MCF 10A (cell line): ENCODE data around the gene ANGPT4. TPM values are rescaled to one million over a fixed set of nuclear protein-coding genes. Genes with fewer than 3 reads are reported as not detected.

Experiments used
- BruUV-seq: library from RNA; stranded (reverse); fragments of 400-500 nt; replicated peaks from 2 replicates; lab custom pipeline; 2021; lab: Mats Ljungman, UMichigan
- CTCF ChIA-PET: fragments of 300-600 bp; sonication (Branson Sonifier 250); formaldehyde crosslinking; extraction: SDS; loops from one replicate; lab custom pipeline; 2021; ENCODE audit warnings: antibody characterized with exemption, inconsistent platforms; lab: Yijun Ruan, JAX
- POLR2A ChIA-PET: fragments of 300-600, 350-650 bp; sonication (Branson Sonifier 250); formaldehyde crosslinking; extraction: SDS; loops from one replicate; lab custom pipeline; 2020; ENCODE audit warnings: antibody characterized with exemption, inconsistent platforms; lab: Yijun Ruan, JAX
- DNase-seq: peaks from one replicate; pipeline ENCODE4 v3.0.0-alpha.2; 2018; ENCODE audit not compliant: unreplicated experiment
- H3K27ac Mint-ChIP-seq: one replicate; pipeline ENCODE4 v1.8.0; 2022; ENCODE audit warnings: mild to moderate bottlenecking, low read depth, mixed read lengths; ENCODE audit not compliant: unreplicated experiment
- H3K27me3 Mint-ChIP-seq: one replicate; pipeline ENCODE4 v1.8.0; 2022; ENCODE audit warnings: mixed read lengths; ENCODE audit not compliant: insufficient read depth, unreplicated experiment
- H3K36me3 Mint-ChIP-seq: one replicate; pipeline ENCODE4 v1.8.0; 2022; ENCODE audit warnings: mild to moderate bottlenecking, moderate library complexity, mixed read lengths; ENCODE audit not compliant: insufficient read depth, unreplicated experiment
- H3K4me1 Mint-ChIP-seq: one replicate; pipeline ENCODE4 v1.8.0; 2022; ENCODE audit warnings: mixed read lengths; ENCODE audit not compliant: insufficient read depth, unreplicated experiment
- H3K4me3 Mint-ChIP-seq: one replicate; pipeline ENCODE4 v1.8.0; 2022; ENCODE audit warnings: mild to moderate bottlenecking, moderate library complexity, mixed read lengths; ENCODE audit not compliant: unreplicated experiment
- H3K9me3 Mint-ChIP-seq: one replicate; pipeline ENCODE4 v1.8.0; 2022; ENCODE audit warnings: mixed read lengths; ENCODE audit not compliant: unreplicated experiment
- CTCF ChIP-seq: fragments of 200-600 bp; IDR thresholded peaks from one replicate; pipeline ENCODE4 v1.8.0; 2022; ENCODE audit warnings: antibody characterized with exemption, mild to moderate bottlenecking; ENCODE audit not compliant: unreplicated experiment
- intact Hi-C: fragments of 100-400 bp; cut with micrococcal nuclease; formaldehyde crosslinking; loops from 2 replicates; pipeline ENCODE4 v1.14.1; 2022
- total RNA-seq: library from RNA; stranded (reverse); gene quantifications from 2 replicates; pipeline ENCODE4 v1.2.3, GENCODE V29; 2022

Gene ANGPT4
- total RNA-seq, 1 experiment from 2014 or later: not detected

- peaks cover 16% of the 10 kb centered on the region for H3K4me1 Mint-ChIP-seq
- no peak for DNase-seq
- POLR2A ChIA-PET: interaction anchor here (1.0 to 6.4 kb wide), 3 partner anchors 10 to 280 kb away, joined by 6 to 92 read pairs (median 57); no protein-coding TSS in a partner anchor
- no peak overlapping the region for H3K27ac Mint-ChIP-seq
- H3K4me3 Mint-ChIP-seq: no peak overlapping the region
- no peaks in the 10 kb centered on the region for H3K36me3 Mint-ChIP-seq
- no peaks in the 10 kb centered on the region for H3K27me3 Mint-ChIP-seq
- no peak for TF ChIP-seq CTCF
- no TSS peak for BruUV-seq
- CTCF ChIA-PET: interaction anchor here (0.7 to 8.9 kb wide), 9 partner anchors 10 to 489 kb away, joined by 3 to 99 read pairs (median 5); no protein-coding TSS in a partner anchor
- H3K9me3 Mint-ChIP-seq: no peaks in the 10 kb centered on the region
- intact Hi-C loops: loop anchor here (5.0 kb wide), 1 partner anchor 50 kb away; no protein-coding TSS in a partner anchor
Measured at GRCh38 chr20:831956-832355, 84.2 kb downstream of the ANGPT4 start.

GRCh38 chr20:831251-831650 is 84.9 kb downstream of the ANGPT4 start:
- peaks cover 16% of the 10 kb centered on the region for H3K4me1 Mint-ChIP-seq
- POLR2A ChIA-PET: interaction anchor here (4.1 to 6.4 kb wide), 2 partner anchors 11 to 26 kb away, joined by 57 to 92 read pairs; no protein-coding TSS in a partner anchor
- no peak for TF ChIP-seq CTCF
- intact Hi-C loops: loop anchor here (5.0 kb wide), 1 partner anchor 51 kb away; no protein-coding TSS in a partner anchor
- DNase-seq: no peak
- H3K4me3 Mint-ChIP-seq: no peak overlapping the region
- H3K36me3 Mint-ChIP-seq: no peaks in the 10 kb centered on the region
- no peaks in the 10 kb centered on the region for H3K27me3 Mint-ChIP-seq
- BruUV-seq: no TSS peak
- CTCF ChIA-PET: interaction anchor here (0.7 to 8.9 kb wide), 8 partner anchors 9 to 309 kb away, joined by 3 to 99 read pairs (median 6); no protein-coding TSS in a partner anchor
- no peak overlapping the region for H3K27ac Mint-ChIP-seq
- no peaks in the 10 kb centered on the region for H3K9me3 Mint-ChIP-seq

GRCh38 chr20:830011-830521 is 86.1 kb downstream of the ANGPT4 start:
- intact Hi-C loops: loop anchor here (5.0 kb wide), 1 partner anchor 52 kb away; no protein-coding TSS in a partner anchor
- no peak for DNase-seq
- TF ChIP-seq CTCF: no peak
- H3K4me3 Mint-ChIP-seq: no peak overlapping the region
- no peak overlapping the region for H3K27ac Mint-ChIP-seq
- no peaks in the 10 kb centered on the region for H3K9me3 Mint-ChIP-seq
- H3K36me3 Mint-ChIP-seq: no peaks in the 10 kb centered on the region
- POLR2A ChIA-PET: interaction anchor here (0.9 to 6.4 kb wide), 2 partner anchors 11 to 27 kb away, joined by 3 to 92 read pairs; no protein-coding TSS in a partner anchor
- H3K4me1 Mint-ChIP-seq: peaks cover 9% of the 10 kb centered on the region
- no peaks in the 10 kb centered on the region for H3K27me3 Mint-ChIP-seq
- BruUV-seq: no TSS peak
- CTCF ChIA-PET: interaction anchor here (0.6 to 8.9 kb wide), 7 partner anchors 8 to 499 kb away, joined by 3 to 99 read pairs (median 4); partner anchors contain the start of gene SDCBP2

GRCh38 chr20:829551-829950 is 86.6 kb downstream of the ANGPT4 start:
- no peak for TF ChIP-seq CTCF
- ChIA-PET CTCF (interaction anchor here (0.6 to 8.9 kb wide), 5 partner anchors 11 to 500 kb away, joined by 3 to 99 read pairs (median 4); partner anchors contain the start of gene SDCBP2), POLR2A (interaction anchor here (0.9 to 6.4 kb wide), 2 partner anchors 12 to 27 kb away, joined by 3 to 92 read pairs; no protein-coding TSS in a partner anchor)
- Mint-ChIP-seq H3K4me1 (peaks cover 4% of the 10 kb centered on the region), H3K4me3 (no peak overlapping the region), H3K27ac (no peak overlapping the region), H3K9me3 (no peaks in the 10 kb centered on the region), H3K27me3 (no peaks in the 10 kb centered on the region), H3K36me3 (no peaks in the 10 kb centered on the region)
- no peak for DNase-seq
- intact Hi-C loops: no loop called here
- no TSS peak for BruUV-seq
